PC-9 (cell line): ENCODE data around the gene ZNF341.

Experiments used
- EZH2 ChIP-seq: fragments of 200-600 bp; sonication (generic); IDR thresholded peaks from 2 replicates; pipeline ENCODE4 v1.8.0; 2017; ENCODE audit warnings: antibody characterized with exemption, low read depth
- TF ChIP-seq, protein P1 (sequence below): fragments of 200-600 bp; sonication (generic); conservative IDR thresholded peaks from 2 replicates; pipeline ENCODE4 v1.6.1; 2017; ENCODE audit warnings: mixed run types, antibody characterized with exemption, mild to moderate bottlenecking, moderate library complexity

DNA sequence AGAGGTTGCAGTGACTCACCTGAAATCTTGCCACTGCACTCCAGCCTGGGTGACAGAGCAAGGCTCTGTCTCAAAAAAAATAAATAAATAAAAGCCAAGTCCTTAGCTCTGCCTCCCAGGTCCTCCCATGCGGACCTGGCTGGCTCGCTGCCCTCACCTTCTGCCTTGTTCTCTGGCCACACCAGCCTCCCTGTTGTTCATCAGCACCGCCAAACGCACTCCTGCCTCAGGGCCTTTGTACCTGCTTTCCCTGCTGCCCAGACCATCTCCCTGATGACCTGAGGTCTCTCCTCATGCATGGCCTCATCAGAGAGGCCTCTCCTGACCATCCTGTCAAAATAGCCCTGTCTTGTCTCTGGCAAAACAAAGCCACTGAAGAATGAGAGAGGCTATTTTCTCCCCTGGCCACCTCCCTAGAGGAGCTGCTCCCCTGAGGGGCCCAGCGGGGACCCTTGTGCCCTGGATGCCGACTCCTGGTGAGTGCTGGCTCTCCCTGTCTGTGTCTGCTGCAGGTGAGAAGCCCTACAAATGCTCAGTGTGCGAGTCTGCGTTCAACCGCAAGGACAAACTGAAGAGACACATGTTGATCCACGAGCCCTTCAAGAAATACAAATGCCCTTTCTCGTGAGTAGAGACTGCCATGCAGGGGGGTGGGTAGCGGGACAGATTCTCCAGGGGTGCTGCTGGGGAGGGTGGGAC, 56.7 kb downstream of the ZNF341 start:
- TF ChIP-seq, protein P1, sequence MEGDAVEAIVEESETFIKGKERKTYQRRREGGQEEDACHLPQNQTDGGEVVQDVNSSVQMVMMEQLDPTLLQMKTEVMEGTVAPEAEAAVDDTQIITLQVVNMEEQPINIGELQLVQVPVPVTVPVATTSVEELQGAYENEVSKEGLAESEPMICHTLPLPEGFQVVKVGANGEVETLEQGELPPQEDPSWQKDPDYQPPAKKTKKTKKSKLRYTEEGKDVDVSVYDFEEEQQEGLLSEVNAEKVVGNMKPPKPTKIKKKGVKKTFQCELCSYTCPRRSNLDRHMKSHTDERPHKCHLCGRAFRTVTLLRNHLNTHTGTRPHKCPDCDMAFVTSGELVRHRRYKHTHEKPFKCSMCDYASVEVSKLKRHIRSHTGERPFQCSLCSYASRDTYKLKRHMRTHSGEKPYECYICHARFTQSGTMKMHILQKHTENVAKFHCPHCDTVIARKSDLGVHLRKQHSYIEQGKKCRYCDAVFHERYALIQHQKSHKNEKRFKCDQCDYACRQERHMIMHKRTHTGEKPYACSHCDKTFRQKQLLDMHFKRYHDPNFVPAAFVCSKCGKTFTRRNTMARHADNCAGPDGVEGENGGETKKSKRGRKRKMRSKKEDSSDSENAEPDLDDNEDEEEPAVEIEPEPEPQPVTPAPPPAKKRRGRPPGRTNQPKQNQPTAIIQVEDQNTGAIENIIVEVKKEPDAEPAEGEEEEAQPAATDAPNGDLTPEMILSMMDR: no peak
- TF ChIP-seq EZH2: no peak
